ENCODE data around the gene VSTM2L. TPM values are rescaled to one million over a fixed set of nuclear protein-coding genes. Genes with fewer than 3 reads are reported as not detected.

The VSTM2L gene
- total and polyA plus RNA-seq, 9 of the 15 experiments (the other 6 are each of a cell fraction or from before 2014, with no cell fraction given): not detected

- CTCF ChIA-PET (ENCODE audit: low intra/inter-chr PET ratio): no interaction called here
- ATAC-seq: no peak
- TF ChIP-seq ZBTB12 (CRISPR knock-in tag; IDR thresholded peaks at IDR 0.05) (no peak), RUNX1 (IDR thresholded peaks at IDR 0.05; ENCODE audit: low read depth) (no peak), ZFP36 (IDR thresholded peaks at IDR 0.05; ENCODE audit: low read depth, low read length, partially characterized antibody) (peak; percentile 89), SPI1 (IDR thresholded peaks at IDR 0.05; ENCODE audit: borderline replicate concordance, low read depth, low read length) (no peak), KDM1A (IDR thresholded peaks at IDR 0.05) (0 out of 4 replicates have a peak, but pooled peaks of 1 of the 2 experiments have one; percentile 10), KAT7 (CRISPR knock-in tag; IDR thresholded peaks at IDR 0.05; ENCODE audit: borderline replicate concordance) (no peak), ZNF551 (CRISPR knock-in tag; IDR thresholded peaks at IDR 0.05) (no peak), ZNF830 (CRISPR knock-in tag; IDR thresholded peaks at IDR 0.05) (no peak), E2F3 (CRISPR knock-in tag; IDR thresholded peaks at IDR 0.05) (no peak), MBD2 (IDR thresholded peaks at IDR 0.05; ENCODE audit: borderline replicate concordance, low read depth) (no peak)
- TF ChIP-seq, protein P1, sequence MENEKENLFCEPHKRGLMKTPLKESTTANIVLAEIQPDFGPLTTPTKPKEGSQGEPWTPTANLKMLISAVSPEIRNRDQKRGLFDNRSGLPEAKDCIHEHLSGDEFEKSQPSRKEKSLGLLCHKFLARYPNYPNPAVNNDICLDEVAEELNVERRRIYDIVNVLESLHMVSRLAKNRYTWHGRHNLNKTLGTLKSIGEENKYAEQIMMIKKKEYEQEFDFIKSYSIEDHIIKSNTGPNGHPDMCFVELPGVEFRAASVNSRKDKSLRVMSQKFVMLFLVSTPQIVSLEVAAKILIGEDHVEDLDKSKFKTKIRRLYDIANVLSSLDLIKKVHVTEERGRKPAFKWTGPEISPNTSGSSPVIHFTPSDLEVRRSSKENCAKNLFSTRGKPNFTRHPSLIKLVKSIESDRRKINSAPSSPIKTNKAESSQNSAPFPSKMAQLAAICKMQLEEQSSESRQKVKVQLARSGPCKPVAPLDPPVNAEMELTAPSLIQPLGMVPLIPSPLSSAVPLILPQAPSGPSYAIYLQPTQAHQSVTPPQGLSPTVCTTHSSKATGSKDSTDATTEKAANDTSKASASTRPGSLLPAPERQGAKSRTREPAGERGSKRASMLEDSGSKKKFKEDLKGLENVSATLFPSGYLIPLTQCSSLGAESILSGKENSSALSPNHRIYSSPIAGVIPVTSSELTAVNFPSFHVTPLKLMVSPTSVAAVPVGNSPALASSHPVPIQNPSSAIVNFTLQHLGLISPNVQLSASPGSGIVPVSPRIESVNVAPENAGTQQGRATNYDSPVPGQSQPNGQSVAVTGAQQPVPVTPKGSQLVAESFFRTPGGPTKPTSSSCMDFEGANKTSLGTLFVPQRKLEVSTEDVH (IDR thresholded peaks at IDR 0.05; ENCODE audit: low read depth, partially characterized antibody): no peak
- TF ChIP-seq, protein P2, sequence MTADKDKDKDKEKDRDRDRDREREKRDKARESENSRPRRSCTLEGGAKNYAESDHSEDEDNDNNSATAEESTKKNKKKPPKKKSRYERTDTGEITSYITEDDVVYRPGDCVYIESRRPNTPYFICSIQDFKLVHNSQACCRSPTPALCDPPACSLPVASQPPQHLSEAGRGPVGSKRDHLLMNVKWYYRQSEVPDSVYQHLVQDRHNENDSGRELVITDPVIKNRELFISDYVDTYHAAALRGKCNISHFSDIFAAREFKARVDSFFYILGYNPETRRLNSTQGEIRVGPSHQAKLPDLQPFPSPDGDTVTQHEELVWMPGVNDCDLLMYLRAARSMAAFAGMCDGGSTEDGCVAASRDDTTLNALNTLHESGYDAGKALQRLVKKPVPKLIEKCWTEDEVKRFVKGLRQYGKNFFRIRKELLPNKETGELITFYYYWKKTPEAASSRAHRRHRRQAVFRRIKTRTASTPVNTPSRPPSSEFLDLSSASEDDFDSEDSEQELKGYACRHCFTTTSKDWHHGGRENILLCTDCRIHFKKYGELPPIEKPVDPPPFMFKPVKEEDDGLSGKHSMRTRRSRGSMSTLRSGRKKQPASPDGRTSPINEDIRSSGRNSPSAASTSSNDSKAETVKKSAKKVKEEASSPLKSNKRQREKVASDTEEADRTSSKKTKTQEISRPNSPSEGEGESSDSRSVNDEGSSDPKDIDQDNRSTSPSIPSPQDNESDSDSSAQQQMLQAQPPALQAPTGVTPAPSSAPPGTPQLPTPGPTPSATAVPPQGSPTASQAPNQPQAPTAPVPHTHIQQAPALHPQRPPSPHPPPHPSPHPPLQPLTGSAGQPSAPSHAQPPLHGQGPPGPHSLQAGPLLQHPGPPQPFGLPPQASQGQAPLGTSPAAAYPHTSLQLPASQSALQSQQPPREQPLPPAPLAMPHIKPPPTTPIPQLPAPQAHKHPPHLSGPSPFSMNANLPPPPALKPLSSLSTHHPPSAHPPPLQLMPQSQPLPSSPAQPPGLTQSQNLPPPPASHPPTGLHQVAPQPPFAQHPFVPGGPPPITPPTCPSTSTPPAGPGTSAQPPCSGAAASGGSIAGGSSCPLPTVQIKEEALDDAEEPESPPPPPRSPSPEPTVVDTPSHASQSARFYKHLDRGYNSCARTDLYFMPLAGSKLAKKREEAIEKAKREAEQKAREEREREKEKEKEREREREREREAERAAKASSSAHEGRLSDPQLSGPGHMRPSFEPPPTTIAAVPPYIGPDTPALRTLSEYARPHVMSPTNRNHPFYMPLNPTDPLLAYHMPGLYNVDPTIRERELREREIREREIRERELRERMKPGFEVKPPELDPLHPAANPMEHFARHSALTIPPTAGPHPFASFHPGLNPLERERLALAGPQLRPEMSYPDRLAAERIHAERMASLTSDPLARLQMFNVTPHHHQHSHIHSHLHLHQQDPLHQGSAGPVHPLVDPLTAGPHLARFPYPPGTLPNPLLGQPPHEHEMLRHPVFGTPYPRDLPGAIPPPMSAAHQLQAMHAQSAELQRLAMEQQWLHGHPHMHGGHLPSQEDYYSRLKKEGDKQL (CRISPR knock-in tag; IDR thresholded peaks at IDR 0.05; ENCODE audit: borderline replicate concordance): no peak
Observed at GRCh38 chr20:37925265-37926165, 22.6 kb downstream of the VSTM2L start.

More at GRCh38 chr20:37925265-37926165, 22.6 kb downstream of the VSTM2L start:
- DNase-seq (ENCODE audit: extremely low read depth in 1 of 4, low spot score in 3 of 4) (no peak), FAIRE-seq (no peak)
- no peaks in the 10 kb centered on the region for H3K79me2 ChIP-seq (ENCODE audit: control insufficient read depth, insufficient read depth, low read length)
- no peak overlapping the region for H3K4me3 ChIP-seq
- in situ Hi-C loops (cut with MboI): no loop called here
- no peaks in the 10 kb centered on the region for H3K36me3 ChIP-seq (ENCODE audit: control insufficient read depth, insufficient read depth, low read length)
- peaks cover 6% of the 10 kb centered on the region; the same call in 1 of the 2 replicates for H4K20me1 ChIP-seq (replicated peaks; ENCODE audit: control insufficient read depth, insufficient read depth, low read length)
- intact Hi-C loops (cut with micrococcal nuclease): no loop called here
- H3K9me3 ChIP-seq (replicated peaks; ENCODE audit: control insufficient read depth, insufficient read depth, low read depth, low read length): no peaks in the 10 kb centered on the region
- peak overlapping the region in 1 of 2 experiments; percentile 52; a peak in 2 of 4 replicates for H3K9ac ChIP-seq (ENCODE audit: insufficient read depth in 1 of 2, low read depth in 2 of 2, low read length in 2 of 2)
- no peak overlapping the region for H2AFZ ChIP-seq (ENCODE audit: low read depth, low read length)
- H3K27me3 ChIP-seq (ENCODE audit: control insufficient read depth in 2 of 2, insufficient read depth in 2 of 2, low read length in 2 of 2): peaks cover 36 to 79% of the 10 kb centered on the region in 2 experiments; a peak in 4 of 5 replicates
- under 1% methylated on average over 15 of the region's 19 CpGs for WGBS (ENCODE audit: insufficient coverage, low coverage, missing lambda C conversion rate)
- no peak overlapping the region for H3K4me2 ChIP-seq (ENCODE audit: insufficient read depth, low read length)
- POLR2A ChIA-PET: no interaction called here
- no peaks in the 10 kb centered on the region for H3K4me1 ChIP-seq (replicated peaks in 1 of 2; ENCODE audit: control insufficient read depth in 2 of 2, insufficient read depth in 2 of 2, low read length in 2 of 2)
- no peaks in the 10 kb centered on the region for H3K9me1 ChIP-seq (ENCODE audit: control insufficient read depth, insufficient read depth, low read length)
- BruUV-seq (replicated peaks): no TSS peak
- H3K27ac ChIP-seq (ENCODE audit: extremely low read depth, low read depth, low read length): no peak overlapping the region

Data from K562 (cell line).